ENCODE results near the gene CCDC57. TPM values are rescaled to one million over a fixed set of nuclear protein-coding genes. Genes with fewer than 3 reads are reported as not detected.

Gene CCDC57
- total and polyA plus RNA-seq, 2 of the 8 experiments (the other 6 are each of a cell fraction or from before 2014, with no cell fraction given): 8.4 to 12.9 TPM

DNA sequence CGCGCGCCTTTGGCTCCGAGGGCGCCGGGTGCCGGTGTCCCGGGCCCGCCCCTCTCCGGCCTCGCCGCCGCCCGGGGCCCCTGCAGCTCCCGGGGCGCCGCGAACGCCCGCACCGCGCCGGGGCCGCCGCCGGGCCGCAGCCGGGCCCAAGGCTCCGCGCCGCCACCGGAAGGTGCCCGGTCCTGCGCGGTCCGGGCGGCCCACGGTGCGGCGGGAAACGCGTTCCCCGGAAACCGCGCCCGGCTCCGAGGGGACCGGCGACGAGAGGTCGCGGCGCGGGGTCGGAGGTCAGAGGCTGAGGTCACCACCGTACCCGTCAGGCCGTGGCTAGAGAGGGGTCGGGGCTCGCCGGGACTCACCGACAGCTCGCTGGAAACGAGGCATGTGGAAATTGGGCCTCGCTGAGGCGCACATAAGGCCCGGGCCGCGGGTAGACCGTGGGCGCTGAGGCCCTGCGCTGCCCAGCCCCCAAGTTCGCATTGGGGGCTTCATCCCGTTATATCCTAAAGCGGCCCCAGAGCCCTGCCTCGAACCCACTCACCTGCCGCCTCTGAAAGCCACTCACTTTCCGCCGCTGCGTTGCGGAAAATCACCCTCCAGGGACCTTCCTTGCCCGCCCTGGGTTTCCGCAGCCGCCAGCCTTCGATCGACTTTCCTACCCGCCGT, 146.9 kb downstream of the CCDC57 start, which contains the start of gene DUS1L (continued):
- TF ChIP-seq RBBP5 (IDR thresholded peaks at IDR 0.05; ENCODE audit: borderline replicate concordance, low read depth, low read length) (no peak; the same call in 1 of the 2 replicates), CHD1 (IDR thresholded peaks at IDR 0.05; ENCODE audit: low read depth, low read length) (no peak), BRCA1 (IDR thresholded peaks at IDR 0.05; ENCODE audit: low read depth, low read length) (no peak), FOSL1 (IDR thresholded peaks at IDR 0.05; ENCODE audit: insufficient read depth, low read depth, low read length) (no peak), RFX5 (IDR thresholded peaks at IDR 0.05; ENCODE audit: borderline replicate concordance, low read depth, low read length) (no peak), GTF2F1 (IDR thresholded peaks at IDR 0.05; ENCODE audit: borderline replicate concordance, low read depth, low read length) (0 out of 2 replicates have a peak, but pooled peaks have one; percentile 29), KDM5A (IDR thresholded peaks at IDR 0.05; ENCODE audit: low read length) (peak; percentile 45; the same call in 1 of the 2 replicates), HDAC2 (IDR thresholded peaks at IDR 0.05; ENCODE audit: borderline replicate concordance in 1 of 2, low read depth in 2 of 2, low read length in 2 of 2) (no peak), RNF2 (IDR thresholded peaks at IDR 0.05; ENCODE audit: borderline replicate concordance, low read depth, low read length, missing control alignments, poor library complexity, severe bottlenecking) (no peak), JUND (IDR thresholded peaks at IDR 0.05; ENCODE audit: low read length) (peak; percentile 44; the same call in 1 of the 2 replicates), SIN3A (conservative IDR thresholded peaks at IDR 0.05 in 1 of 2, IDR thresholded peaks at IDR 0.05 in 1 of 2; ENCODE audit: low read depth in 1 of 2, low read length in 2 of 2) (peak; percentile 69 to 80; a peak in 3 of 4 replicates), NANOG (IDR thresholded peaks at IDR 0.05; ENCODE audit: insufficient read depth, low read depth, low read length, poor library complexity, severe bottlenecking) (no peak), ZNF274 (IDR thresholded peaks at IDR 0.05; ENCODE audit: borderline replicate concordance, extremely low read depth, low read length) (no peak), TEAD4 (IDR thresholded peaks at IDR 0.05; ENCODE audit: low read depth, low read length) (no peak), CTBP2 (IDR thresholded peaks at IDR 0.05; ENCODE audit: borderline replicate concordance, insufficient read depth, insufficient read length, low read length) (peak; percentile 58), TBP (IDR thresholded peaks at IDR 0.05; ENCODE audit: low read depth, low read length) (peak; percentile 85), POLR2AphosphoS5 (IDR thresholded peaks at IDR 0.05; ENCODE audit: low read depth, low read length) (no peak)
- TF ChIP-seq, protein P1, sequence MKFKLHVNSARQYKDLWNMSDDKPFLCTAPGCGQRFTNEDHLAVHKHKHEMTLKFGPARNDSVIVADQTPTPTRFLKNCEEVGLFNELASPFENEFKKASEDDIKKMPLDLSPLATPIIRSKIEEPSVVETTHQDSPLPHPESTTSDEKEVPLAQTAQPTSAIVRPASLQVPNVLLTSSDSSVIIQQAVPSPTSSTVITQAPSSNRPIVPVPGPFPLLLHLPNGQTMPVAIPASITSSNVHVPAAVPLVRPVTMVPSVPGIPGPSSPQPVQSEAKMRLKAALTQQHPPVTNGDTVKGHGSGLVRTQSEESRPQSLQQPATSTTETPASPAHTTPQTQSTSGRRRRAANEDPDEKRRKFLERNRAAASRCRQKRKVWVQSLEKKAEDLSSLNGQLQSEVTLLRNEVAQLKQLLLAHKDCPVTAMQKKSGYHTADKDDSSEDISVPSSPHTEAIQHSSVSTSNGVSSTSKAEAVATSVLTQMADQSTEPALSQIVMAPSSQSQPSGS (IDR thresholded peaks at IDR 0.05; ENCODE audit: low read length): no peak
- TF ChIP-seq, protein P2, sequence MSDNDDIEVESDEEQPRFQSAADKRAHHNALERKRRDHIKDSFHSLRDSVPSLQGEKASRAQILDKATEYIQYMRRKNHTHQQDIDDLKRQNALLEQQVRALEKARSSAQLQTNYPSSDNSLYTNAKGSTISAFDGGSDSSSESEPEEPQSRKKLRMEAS (IDR thresholded peaks at IDR 0.05): peak; percentile 66
- TF ChIP-seq, protein P3, sequence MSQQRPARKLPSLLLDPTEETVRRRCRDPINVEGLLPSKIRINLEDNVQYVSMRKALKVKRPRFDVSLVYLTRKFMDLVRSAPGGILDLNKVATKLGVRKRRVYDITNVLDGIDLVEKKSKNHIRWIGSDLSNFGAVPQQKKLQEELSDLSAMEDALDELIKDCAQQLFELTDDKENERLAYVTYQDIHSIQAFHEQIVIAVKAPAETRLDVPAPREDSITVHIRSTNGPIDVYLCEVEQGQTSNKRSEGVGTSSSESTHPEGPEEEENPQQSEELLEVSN (IDR thresholded peaks at IDR 0.05): no peak; the same call in 1 of the 2 replicates
